Spleen (tissue), 11 donors: Measurements from ENCODE around the gene UTS2R. TPM values are rescaled to one million over a fixed set of nuclear protein-coding genes. Genes with fewer than 3 reads are reported as not detected.
"Not testable (repeated sequence)": the region's sequence is repeated elsewhere in the genome, so short reads cannot be mapped to it uniquely, and the experiment has no call there.

Source experiments
- DNase-seq: peaks from one replicate; pipeline ENCODE4 v3.0.0-alpha.2; 2020
- H3K27ac ChIP-seq, 8 donors: fragments of 200-600 bp; sonication (generic) in 7 of 8; 1 replicate in 4 of 8; 2 replicates in 4 of 8; pipeline versions ENCODE4 v1.5.0 to v1.8.0; 2016 to 2021; ENCODE audit warnings: inconsistent platforms in 4 of 8, mild to moderate bottlenecking in 4 of 8, moderate library complexity in 1 of 8
- H3K27me3 ChIP-seq, 7 donors: fragments of 200-600 bp; sonication (generic) in 6 of 7; replicated peaks in 1 of 7; 1 replicate in 4 of 7; 2 replicates in 3 of 7; pipeline versions ENCODE4 v1.5.0 to v1.8.0; 2016 to 2021; ENCODE audit warnings: inconsistent platforms in 3 of 7, mild to moderate bottlenecking in 1 of 7
- H3K36me3 ChIP-seq, 6 donors: fragments of 200-600 bp; sonication (generic) in 5 of 6; 1 replicate in 4 of 6; 2 replicates in 2 of 6; pipeline versions ENCODE4 v1.5.0 to v1.8.0; 2016 to 2021; ENCODE audit warnings: inconsistent platforms in 2 of 6
- H3K4me1 ChIP-seq, 6 donors: fragments of 200-600 bp; sonication (generic) in 5 of 6; 1 replicate in 3 of 6; 2 replicates in 3 of 6; pipeline versions ENCODE4 v1.5.0 to v1.8.0; 2016 to 2021; ENCODE audit warnings: inconsistent platforms in 3 of 6
- H3K4me3 ChIP-seq, 8 donors: fragments of 200-600 bp; sonication (generic) in 7 of 8; 1 replicate in 4 of 8; 2 replicates in 4 of 8; pipeline versions ENCODE4 v1.5.0 to v1.8.0; 2016 to 2021; ENCODE audit warnings: inconsistent platforms in 4 of 8, mild to moderate bottlenecking in 4 of 8, moderate library complexity in 2 of 8
- H3K9me3 ChIP-seq, 8 donors: fragments of 200-600 bp; sonication (generic) in 7 of 8; 1 replicate in 4 of 8; 2 replicates in 4 of 8; pipeline versions ENCODE4 v1.5.0 to v1.8.0; 2016 to 2021; ENCODE audit warnings: inconsistent platforms in 4 of 8
- POLR2A ChIP-seq, 3 donors: fragments of 450-650 bp; IDR thresholded peaks; one replicate each; pipeline ENCODE4 v1.5.1; 2017; ENCODE audit warnings: antibody characterized with exemption in 3 of 3, mild to moderate bottlenecking in 1 of 3
- POLR2AphosphoS5 ChIP-seq, 3 donors: sonication (generic); formaldehyde crosslinking; IDR thresholded peaks; one replicate each; pipeline ENCODE4 v1.5.1; 2017; ENCODE audit warnings: antibody characterized with exemption in 3 of 3
- WGBS, 5 donors: extraction: QIAGEN DNeasy Blood & Tissue Kit in 3 of 5; methylation state at CpG; one replicate each; pipeline versions ENCODE4 v1.1.5 to v1.1.7; 2013 to 2018; 5-methylcytosine and 5-hydroxymethylcytosine counted together
- intact Hi-C: fragments of 100-400 bp; cut with DNase I; formaldehyde crosslinking; loops from one replicate; pipeline ENCODE4 v1.15.0; 2023; ENCODE audit warnings: low total_unique reads
- polyA plus RNA-seq, 3 donors: library from polyadenylated mRNA; stranded (reverse); fragments of 200-250 nt; gene quantifications; one replicate each; pipeline ENCODE4 v1.2.1, GENCODE V29; 2013
- total RNA-seq, 7 donors: library from RNA; depleted of rRNA in 3 of 7; stranded (reverse); fragments of >200 nt in 3 of 7; fragmentation: NEBNext Ultra II Directional in 4 of 7; extraction: Animal tissue kit (Norgen Biotek cat#: 25700) in 4 of 7; gene quantifications; one replicate each; pipeline versions ENCODE4 v1.1.0 to v1.2.1, GENCODE V29; 2016 to 2021
- TF ChIP-seq, protein P1 (sequence below), 11 experiments: fragments of 200-600 bp in 7 of 11; fragments of 450-650 bp in 4 of 11; sonication (generic) in 4 of 11; IDR thresholded peaks in 8 of 11; conservative IDR thresholded peaks in 3 of 11; 1 replicate in 7 of 11; 2 replicates in 4 of 11; pipeline versions ENCODE4 v1.4.0 to v1.8.0; 2016 to 2021; ENCODE audit warnings: antibody characterized with exemption in 11 of 11, inconsistent platforms in 4 of 11, mild to moderate bottlenecking in 1 of 11
- donor health status: healthy with polysubstance abuse.
- donor health status: DM: no; HTN: no; CAD: no; lungs with moderate emphysema.
- donor health status: DM: no; HTN: no; CAD: no.
- donor health status: Bipolar disorder and iron deficiency.
- donor health status: healthy.
- donor health status: DM: no; HTN: no; CAD: no.
- donor health status: DM: yes; HTN: yes; CAD: no.

UTS2R gene
- total and polyA plus RNA-seq, 10 donors = 0.26 to 3.1 (median 0.60) TPM; not detected in 5

DNA sequence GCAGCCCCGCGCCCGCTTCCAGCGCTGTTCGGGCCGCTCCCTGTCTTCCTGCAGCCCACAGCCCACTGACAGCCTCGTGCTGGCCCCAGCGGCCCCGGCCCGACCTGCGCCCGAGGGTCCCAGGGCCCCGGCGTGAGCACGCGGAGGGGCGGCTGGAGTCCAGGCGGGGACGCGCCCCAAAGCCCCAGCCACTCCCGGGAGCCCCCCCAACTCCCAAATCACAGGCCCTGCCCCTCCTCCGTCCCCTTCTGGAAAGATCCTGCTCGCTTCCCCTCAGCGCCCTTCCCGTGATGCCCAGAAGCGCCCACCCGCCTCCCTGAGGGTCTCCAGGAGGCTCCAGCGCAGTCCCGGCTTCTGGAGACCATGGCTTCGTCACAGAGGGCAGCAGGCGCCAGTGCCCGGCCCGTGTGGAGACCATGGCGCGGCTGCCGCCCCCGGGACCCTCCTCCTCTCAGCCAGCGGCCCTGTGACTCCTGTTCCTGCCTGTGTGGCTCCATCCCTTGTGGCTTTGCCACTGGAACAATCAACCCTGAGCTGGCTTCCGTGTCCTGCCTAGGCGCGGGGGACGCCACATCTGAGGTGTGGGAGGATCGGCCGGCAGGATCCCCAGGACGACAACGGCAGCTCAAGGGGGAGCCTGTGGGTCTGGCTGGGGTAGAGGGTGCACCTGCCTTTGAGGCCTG is 3.9 kb downstream of the UTS2R start:
- H3K27me3 ChIP-seq = peaks cover 4 to 93% (median 67%) of the 10 kb centered on the region in 7 donors
- no peak overlapping the region for H3K27ac ChIP-seq
- H3K4me3 ChIP-seq = no peak overlapping the region
- no peaks in the 10 kb centered on the region for H3K9me3 ChIP-seq
- peak; percentile 56 for DNase-seq
- H3K36me3 ChIP-seq = no peaks in the 10 kb centered on the region
- WGBS, 5 donors = 57 to 76% (median 58%) methylated on average over 33 to 46 of the region's 46 CpGs
- no peak for TF ChIP-seq POLR2AphosphoS5 (IDR thresholded peaks at IDR 0.05)
- TF ChIP-seq, protein P1, sequence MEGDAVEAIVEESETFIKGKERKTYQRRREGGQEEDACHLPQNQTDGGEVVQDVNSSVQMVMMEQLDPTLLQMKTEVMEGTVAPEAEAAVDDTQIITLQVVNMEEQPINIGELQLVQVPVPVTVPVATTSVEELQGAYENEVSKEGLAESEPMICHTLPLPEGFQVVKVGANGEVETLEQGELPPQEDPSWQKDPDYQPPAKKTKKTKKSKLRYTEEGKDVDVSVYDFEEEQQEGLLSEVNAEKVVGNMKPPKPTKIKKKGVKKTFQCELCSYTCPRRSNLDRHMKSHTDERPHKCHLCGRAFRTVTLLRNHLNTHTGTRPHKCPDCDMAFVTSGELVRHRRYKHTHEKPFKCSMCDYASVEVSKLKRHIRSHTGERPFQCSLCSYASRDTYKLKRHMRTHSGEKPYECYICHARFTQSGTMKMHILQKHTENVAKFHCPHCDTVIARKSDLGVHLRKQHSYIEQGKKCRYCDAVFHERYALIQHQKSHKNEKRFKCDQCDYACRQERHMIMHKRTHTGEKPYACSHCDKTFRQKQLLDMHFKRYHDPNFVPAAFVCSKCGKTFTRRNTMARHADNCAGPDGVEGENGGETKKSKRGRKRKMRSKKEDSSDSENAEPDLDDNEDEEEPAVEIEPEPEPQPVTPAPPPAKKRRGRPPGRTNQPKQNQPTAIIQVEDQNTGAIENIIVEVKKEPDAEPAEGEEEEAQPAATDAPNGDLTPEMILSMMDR (IDR thresholded peaks at IDR 0.05 in 8 of 11, conservative IDR thresholded peaks at IDR 0.05 in 3 of 11) = no peak
- TF ChIP-seq POLR2A (IDR thresholded peaks at IDR 0.05) = no peak
- intact Hi-C loops = no loop called here
- peaks cover 8 to 34% (median 26%) of the 10 kb centered on the region in 6 donors for H3K4me1 ChIP-seq

DNA sequence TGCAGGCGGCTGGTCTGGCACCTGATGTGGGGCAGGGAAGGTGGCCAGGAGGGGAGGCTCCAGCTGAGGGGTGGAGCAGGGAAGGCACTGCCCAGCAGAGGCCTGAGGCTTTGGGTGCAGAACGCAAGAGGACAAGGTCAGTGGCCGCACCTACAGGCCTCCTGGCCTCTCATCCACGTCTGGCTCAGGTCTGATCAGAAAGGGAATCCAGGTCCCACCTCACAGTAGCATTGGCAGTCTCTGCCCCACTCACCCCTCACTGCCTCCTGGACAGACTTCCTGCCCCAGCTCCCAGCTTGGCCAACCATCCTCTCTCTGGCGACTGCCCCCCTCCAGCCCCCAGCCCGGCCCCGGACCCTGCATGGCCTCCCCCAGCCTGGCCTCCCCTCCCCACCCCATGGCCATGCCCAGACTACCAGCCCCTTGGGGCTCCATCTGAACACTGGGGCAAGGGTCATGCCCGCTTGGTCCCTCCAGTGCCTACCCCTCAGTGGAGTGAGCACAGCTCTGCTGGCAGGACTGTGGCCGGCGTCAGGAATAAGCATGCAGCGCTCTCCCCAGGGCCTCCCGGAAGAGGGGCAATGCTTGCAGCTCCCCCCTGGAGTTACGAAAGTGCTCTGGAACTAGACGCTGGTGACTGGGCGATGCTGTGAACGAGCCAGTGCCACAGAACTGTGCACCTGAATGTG is 4.6 kb downstream of the UTS2R start:
- peak; percentile 51 for DNase-seq
- peaks cover 4 to 92% (median 60%) of the 10 kb centered on the region in 7 donors for H3K27me3 ChIP-seq
- WGBS, 5 donors = 70 to 82% (median 72%) methylated on average over 11 to 16 of the region's 16 CpGs

DNA sequence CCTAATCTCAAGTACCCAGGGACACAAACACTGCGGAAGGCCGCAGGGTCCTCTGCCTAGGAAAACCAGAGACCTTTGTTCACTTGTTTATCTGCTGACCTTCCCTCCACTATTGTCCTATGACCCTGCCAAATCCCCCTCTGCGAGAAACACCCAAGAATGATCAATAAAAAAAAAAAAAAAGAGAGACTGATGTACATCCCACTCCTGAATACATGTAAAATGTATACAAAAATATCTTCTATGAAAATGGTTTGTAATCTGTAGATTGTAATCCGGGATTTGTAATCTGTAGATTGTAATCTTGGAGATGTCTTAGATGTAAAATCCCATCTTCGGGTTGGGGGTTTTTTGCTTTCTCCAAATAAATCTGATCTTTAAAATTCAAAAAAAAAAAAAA is 5.7 kb downstream of the UTS2R start:
- H3K9me3 ChIP-seq, DNase-seq, intact Hi-C loops, H3K4me3 ChIP-seq, H3K27ac ChIP-seq, H3K36me3 ChIP-seq: not testable (repeated sequence)
- WGBS, 5 donors = 39 to 74% (median 56%) methylated on average over 2 to 3 of the region's 5 CpGs
- Histone ChIP-seq H3K27me3 (peaks cover 0 to 89% (median 49%) of the 10 kb centered on the region in 7 donors), H3K4me1 (peaks cover 0 to 16% (median 8%) of the 10 kb centered on the region in 6 donors)

More for the DNA sequence above, 4.6 kb downstream of the UTS2R start:
- intact Hi-C loops = no loop called here
- H3K9me3 ChIP-seq = no peaks in the 10 kb centered on the region
- H3K4me1 ChIP-seq = peaks cover 4 to 27% (median 19%) of the 10 kb centered on the region in 6 donors
- H3K4me3 ChIP-seq = no peak overlapping the region
- TF ChIP-seq POLR2AphosphoS5 (IDR thresholded peaks at IDR 0.05) (no peak), POLR2A (IDR thresholded peaks at IDR 0.05) (no peak)
- TF ChIP-seq, protein P1 (IDR thresholded peaks at IDR 0.05 in 8 of 11, conservative IDR thresholded peaks at IDR 0.05 in 3 of 11) = no peak
- H3K27ac ChIP-seq = no peak overlapping the region
- H3K36me3 ChIP-seq = no peaks in the 10 kb centered on the region

DNA sequence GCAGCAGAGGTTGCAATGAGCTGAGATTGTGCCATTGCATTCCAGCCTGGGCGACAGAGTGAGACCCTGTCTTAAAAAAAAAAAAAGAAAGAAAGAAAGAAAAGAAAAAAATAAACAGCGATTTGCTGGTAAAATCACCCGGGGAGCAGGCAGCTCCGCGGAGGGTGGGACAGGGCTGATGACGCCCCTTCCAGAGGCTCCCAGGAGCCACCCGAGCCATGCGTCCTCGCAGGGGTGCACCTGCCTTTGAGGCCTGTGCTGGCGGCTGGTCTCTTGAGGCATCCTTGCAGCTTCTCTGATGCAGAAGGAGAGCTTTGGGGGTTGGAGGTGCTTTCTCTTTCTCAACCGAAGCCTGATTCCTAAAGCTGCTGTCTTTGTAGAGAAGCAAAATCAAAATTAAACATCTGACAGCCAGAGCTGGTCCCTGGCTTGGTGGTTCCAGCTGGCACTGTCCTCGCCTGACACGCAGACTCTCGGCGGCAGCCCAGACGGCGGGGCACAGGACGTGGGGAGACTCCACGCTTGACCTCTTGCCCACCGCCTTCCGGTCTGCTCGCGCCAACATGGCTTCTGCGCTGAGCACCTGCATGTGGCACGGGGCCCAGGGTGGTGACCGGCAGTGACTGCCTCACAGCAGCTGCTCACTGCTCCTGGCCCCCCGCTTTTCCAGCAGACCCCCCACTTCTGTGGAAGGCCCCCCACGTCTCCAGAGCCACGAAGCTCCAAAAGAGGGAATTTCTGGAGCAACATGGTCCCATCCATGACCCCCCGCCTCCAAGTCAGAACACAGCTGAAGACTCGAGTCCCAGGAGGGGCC is 6.6 kb downstream of the UTS2R start:
- TF ChIP-seq, protein P1 (IDR thresholded peaks at IDR 0.05 in 8 of 11, conservative IDR thresholded peaks at IDR 0.05 in 3 of 11) = no peak
- TF ChIP-seq POLR2AphosphoS5 (IDR thresholded peaks at IDR 0.05) = no peak
- Histone ChIP-seq H3K36me3 (no peaks in the 10 kb centered on the region), H3K9me3 (no peaks in the 10 kb centered on the region), H3K4me1 (peaks cover 0 to 7% (median under 1%) of the 10 kb centered on the region in 6 donors), H3K27ac (no peak overlapping the region), H3K27me3 (peaks cover 0 to 89% (median 41%) of the 10 kb centered on the region in 7 donors), H3K4me3 (no peak overlapping the region)
- no peak for DNase-seq
- WGBS, 5 donors = 75 to 87% (median 81%) methylated on average over 28 to 31 of the region's 31 CpGs
- intact Hi-C loops = no loop called here
